Esophagus muscularis mucosa (tissue), 4 donors: Measurements from ENCODE around the gene MYH6. TPM values are rescaled to one million over a fixed set of nuclear protein-coding genes. Genes with fewer than 3 reads are reported as not detected.
A peak's percentile ranks its signal among the peaks of the same experiment; 100 is the strongest.

ENCODE experiments used
- DNase-seq: peaks from one replicate; pipeline ENCODE4 v3.0.0-alpha.2; 2017; ENCODE audit errors: extremely low spot score
- H3K27ac ChIP-seq, 4 donors: fragments of 200-600 bp; sonication (generic); replicated peaks in 1 of 4; 1 replicate in 3 of 4; 2 replicates in 1 of 4; pipeline ENCODE4 v1.5.1; 2016 to 2019; ENCODE audit warnings: mild to moderate bottlenecking in 1 of 4
- H3K27me3 ChIP-seq, 4 donors: fragments of 200-600 bp; sonication (generic); one replicate each; pipeline versions ENCODE4 v1.5.1 to v1.6.0; 2016 to 2019
- H3K36me3 ChIP-seq, 4 donors: fragments of 200-600 bp; sonication (generic); one replicate each; pipeline ENCODE4 v1.5.1; 2016 to 2019
- H3K4me1 ChIP-seq, 4 donors: fragments of 200-600 bp; sonication (generic); one replicate each; pipeline ENCODE4 v1.5.1; 2016 to 2019
- H3K4me3 ChIP-seq, 4 donors: fragments of 200-600 bp; sonication (generic); 1 replicate in 2 of 4; 2 replicates in 2 of 4; pipeline ENCODE4 v1.5.1; 2016 to 2019; ENCODE audit warnings: mild to moderate bottlenecking in 4 of 4, moderate library complexity in 1 of 4
- H3K9me3 ChIP-seq, 4 donors: fragments of 200-600 bp; sonication (generic); 1 replicate in 3 of 4; 2 replicates in 1 of 4; pipeline ENCODE4 v1.5.1; 2016 to 2019
- CTCF ChIP-seq, 3 experiments: fragments of 200-600 bp in 2 of 3; fragments of 450-650 bp in 1 of 3; sonication (generic) in 2 of 3; IDR thresholded peaks; one replicate each; pipeline ENCODE4 v1.5.1; 2017 to 2019; ENCODE audit warnings: antibody characterized with exemption in 3 of 3, mild to moderate bottlenecking in 2 of 3, moderate library complexity in 1 of 3
- EP300 ChIP-seq: sonication (generic); formaldehyde crosslinking; IDR thresholded peaks from one replicate; pipeline ENCODE4 v1.6.1; 2017; ENCODE audit warnings: antibody characterized with exemption
- POLR2A ChIP-seq: fragments of 450-650 bp; IDR thresholded peaks from one replicate; pipeline ENCODE4 v1.6.1; 2017; ENCODE audit warnings: antibody characterized with exemption, moderate library complexity, mild to moderate bottlenecking, low read depth
- POLR2AphosphoS5 ChIP-seq, 2 donors: sonication (generic); formaldehyde crosslinking; IDR thresholded peaks; one replicate each; pipeline ENCODE4 v1.6.1; 2017; ENCODE audit warnings: antibody characterized with exemption in 2 of 2
- WGBS: methylation state at CpG from one replicate; pipeline ENCODE4 v1.1.5; 2018; 5-methylcytosine and 5-hydroxymethylcytosine counted together
- intact Hi-C: fragments of 100-400 bp; cut with DNase I; formaldehyde crosslinking; loops from one replicate; pipeline ENCODE4 v1.15.1; 2023
- total RNA-seq, 4 donors: library from RNA; depleted of rRNA; stranded (reverse); fragments of >200 nt; gene quantifications; one replicate each; pipeline versions ENCODE4 v1.1.0 to v1.2.1, GENCODE V29; 2016

Gene MYH6
- total RNA-seq, 4 donors from 2014 or later, result under 0.01 to 0.06 (median under 0.01) TPM; not detected in 1

GRCh38 chr14:23380976-23381375 lies 27.1 kb downstream of the MYH6 start:
- TF ChIP-seq CTCF (IDR thresholded peaks at IDR 0.05), result no peak
- peaks cover 0 to 16% (median 0%) of the 10 kb centered on the region in 4 donors for H3K27me3 ChIP-seq
- H3K27ac ChIP-seq, result no peak overlapping the region
- WGBS, result 80% methylated on average over 4 of the region's 4 CpGs
- H3K9me3 ChIP-seq, result no peaks in the 10 kb centered on the region
- H3K4me1 ChIP-seq, result peaks cover 0 to 23% (median 15%) of the 10 kb centered on the region in 4 donors
- intact Hi-C loops, result loop anchor here (1.0 to 2.0 kb wide), 2 partner anchors 54 to 116 kb away; no protein-coding TSS in a partner anchor
- no peak for DNase-seq
- H3K4me3 ChIP-seq, result no peak overlapping the region
- H3K36me3 ChIP-seq, result peaks cover 0 to 56% (median 0%) of the 10 kb centered on the region in 4 donors

- 72% methylated on average over 9 of the region's 16 CpGs for WGBS
- H3K27me3 ChIP-seq, result peaks cover 0 to 16% (median 0%) of the 10 kb centered on the region in 4 donors
- H3K4me3 ChIP-seq, result no peak overlapping the region
- intact Hi-C loops, result loop anchor here (1.0 to 2.0 kb wide), 2 partner anchors 53 to 116 kb away; no protein-coding TSS in a partner anchor
- TF ChIP-seq POLR2A (no peak), CTCF (IDR thresholded peaks at IDR 0.05) (peak in 1 of 3 experiments; percentile 10), POLR2AphosphoS5 (IDR thresholded peaks at IDR 0.05) (no peak), EP300 (no peak)
- no peak for DNase-seq
- peaks cover 0 to 23% (median 15%) of the 10 kb centered on the region in 4 donors for H3K4me1 ChIP-seq
- peaks cover 0 to 50% (median 0%) of the 10 kb centered on the region in 4 donors for H3K36me3 ChIP-seq
- no peak overlapping the region for H3K27ac ChIP-seq
- no peaks in the 10 kb centered on the region for H3K9me3 ChIP-seq
Measured at GRCh38 chr14:23380197-23380914, 27.7 kb downstream of the MYH6 start.

- Histone ChIP-seq H3K36me3 (peaks cover 0 to 42% (median 0%) of the 10 kb centered on the region in 4 donors), H3K9me3 (no peaks in the 10 kb centered on the region), H3K4me1 (peaks cover 0 to 23% (median 15%) of the 10 kb centered on the region in 4 donors), H3K27ac (no peak overlapping the region), H3K4me3 (no peak overlapping the region), H3K27me3 (peaks cover 0 to 16% (median 0%) of the 10 kb centered on the region in 4 donors)
- intact Hi-C loops, result loop anchor here (1.0 to 2.0 kb wide), 2 partner anchors 52 to 115 kb away; no protein-coding TSS in a partner anchor
- WGBS, result 34% methylated on average over 9 of the region's 12 CpGs
- no peak for TF ChIP-seq POLR2A
- TF ChIP-seq POLR2AphosphoS5 (IDR thresholded peaks at IDR 0.05), result peak; percentile 38 to 53
- peak; percentile 87 to 97 (median 92) for TF ChIP-seq CTCF (IDR thresholded peaks at IDR 0.05)
- no peak for TF ChIP-seq EP300
- no peak for DNase-seq
Measured at GRCh38 chr14:23379366-23380196, 28.5 kb downstream of the MYH6 start.

DNA sequence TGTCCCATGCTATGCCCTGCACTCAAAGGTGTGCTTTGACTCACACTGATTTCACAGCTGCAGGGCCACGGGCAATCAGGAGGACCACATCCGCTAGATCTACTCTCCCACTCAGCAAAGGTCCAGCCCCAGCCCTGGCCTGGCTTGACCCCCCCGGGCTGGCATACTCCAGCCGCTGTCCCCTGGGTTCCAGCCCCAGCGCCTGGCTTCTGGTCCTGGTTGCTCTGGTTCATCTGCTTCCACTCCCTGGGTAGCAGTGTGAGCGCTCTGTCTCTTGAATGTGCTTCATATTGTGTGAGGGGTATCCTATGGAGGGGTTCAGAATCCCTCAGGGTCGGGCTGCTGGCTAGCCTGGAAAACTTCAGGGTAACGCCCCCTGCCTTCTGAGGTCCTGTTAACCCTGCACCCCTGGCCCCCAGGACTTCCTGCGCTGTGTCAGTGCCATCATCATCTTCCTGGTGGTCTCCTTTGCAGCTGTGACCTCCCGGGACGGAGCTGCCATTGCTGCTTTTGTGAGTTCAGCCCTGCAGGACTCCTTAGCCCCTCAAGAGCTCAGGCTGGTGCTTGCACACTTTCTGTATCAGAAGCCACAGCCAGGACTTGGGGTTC lies 29.4 kb downstream of the MYH6 start:
- TF ChIP-seq POLR2A (no peak), POLR2AphosphoS5 (IDR thresholded peaks at IDR 0.05) (no peak), CTCF (IDR thresholded peaks at IDR 0.05) (no peak), EP300 (no peak)
- H3K36me3 ChIP-seq, result peaks cover 0 to 33% (median 0%) of the 10 kb centered on the region in 4 donors
- H3K4me3 ChIP-seq, result no peak overlapping the region
- WGBS, result 73% methylated on average over 8 of the region's 11 CpGs
- no peak for DNase-seq
- intact Hi-C loops, result no loop called here
- H3K4me1 ChIP-seq, result peaks cover 0 to 23% (median 15%) of the 10 kb centered on the region in 4 donors
- peaks cover 0 to 16% (median 0%) of the 10 kb centered on the region in 4 donors for H3K27me3 ChIP-seq
- H3K27ac ChIP-seq, result no peak overlapping the region
- H3K9me3 ChIP-seq, result no peaks in the 10 kb centered on the region
